ENCODE data around the gene ZNF70.

DNA sequence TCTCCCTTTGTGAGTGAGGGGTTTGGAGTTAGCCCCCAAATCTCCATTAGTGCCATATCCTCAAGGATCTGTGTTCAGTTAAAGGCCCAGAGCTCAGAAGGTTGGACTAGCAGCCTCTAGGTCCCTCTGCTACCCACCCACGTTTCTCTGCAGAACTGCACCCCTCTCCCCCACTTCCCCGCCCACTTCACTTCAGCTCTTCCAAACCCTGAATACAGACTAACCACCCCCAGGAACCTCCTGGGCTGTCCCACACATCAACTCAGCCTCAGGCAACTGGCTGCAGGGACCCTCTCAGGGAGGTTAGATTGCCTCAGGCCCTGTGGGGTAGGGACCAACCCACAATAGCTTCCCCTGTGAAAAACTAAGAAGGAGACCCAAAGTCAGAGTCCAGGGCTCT, 2.5 kb upstream of the ZNF70 start:
- TF ChIP-seq, protein P1, sequence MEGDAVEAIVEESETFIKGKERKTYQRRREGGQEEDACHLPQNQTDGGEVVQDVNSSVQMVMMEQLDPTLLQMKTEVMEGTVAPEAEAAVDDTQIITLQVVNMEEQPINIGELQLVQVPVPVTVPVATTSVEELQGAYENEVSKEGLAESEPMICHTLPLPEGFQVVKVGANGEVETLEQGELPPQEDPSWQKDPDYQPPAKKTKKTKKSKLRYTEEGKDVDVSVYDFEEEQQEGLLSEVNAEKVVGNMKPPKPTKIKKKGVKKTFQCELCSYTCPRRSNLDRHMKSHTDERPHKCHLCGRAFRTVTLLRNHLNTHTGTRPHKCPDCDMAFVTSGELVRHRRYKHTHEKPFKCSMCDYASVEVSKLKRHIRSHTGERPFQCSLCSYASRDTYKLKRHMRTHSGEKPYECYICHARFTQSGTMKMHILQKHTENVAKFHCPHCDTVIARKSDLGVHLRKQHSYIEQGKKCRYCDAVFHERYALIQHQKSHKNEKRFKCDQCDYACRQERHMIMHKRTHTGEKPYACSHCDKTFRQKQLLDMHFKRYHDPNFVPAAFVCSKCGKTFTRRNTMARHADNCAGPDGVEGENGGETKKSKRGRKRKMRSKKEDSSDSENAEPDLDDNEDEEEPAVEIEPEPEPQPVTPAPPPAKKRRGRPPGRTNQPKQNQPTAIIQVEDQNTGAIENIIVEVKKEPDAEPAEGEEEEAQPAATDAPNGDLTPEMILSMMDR (IDR thresholded peaks at IDR 0.05), result no peak
- TF ChIP-seq POLR2A (IDR thresholded peaks at IDR 0.05; ENCODE audit: low read depth) (no peak), POLR2AphosphoS5 (IDR thresholded peaks at IDR 0.05) (no peak)
